Esophagus (tissue), 2 donors: ENCODE data around the gene APOL1. TPM values are rescaled to one million over a fixed set of nuclear protein-coding genes. Genes with fewer than 3 reads are reported as not detected.

Experiments
- H3K27ac ChIP-seq, 2 donors: one replicate each; pipeline ENCODE4 v1.5.1; 2013; ENCODE audit warnings: low read depth in 2 of 2, mild to moderate bottlenecking in 2 of 2, inconsistent platforms in 1 of 2, low read length in 1 of 2, moderate library complexity in 1 of 2
- H3K27me3 ChIP-seq, 2 donors: one replicate each; pipeline ENCODE4 v1.6.1; 2013; ENCODE audit warnings: low read length in 2 of 2, control low read depth in 1 of 2, mild to moderate bottlenecking in 1 of 2; ENCODE audit not compliant: insufficient read depth in 2 of 2, control insufficient read depth in 1 of 2
- H3K36me3 ChIP-seq, 2 donors: one replicate each; pipeline ENCODE4 v1.6.1; 2013; ENCODE audit warnings: low read length in 1 of 2; ENCODE audit not compliant: control insufficient read depth in 2 of 2, insufficient read depth in 2 of 2
- H3K4me1 ChIP-seq, 2 donors: one replicate each; pipeline ENCODE4 v1.6.1; 2013; ENCODE audit warnings: low read length in 1 of 2; ENCODE audit not compliant: control insufficient read depth in 2 of 2, insufficient read depth in 2 of 2
- H3K4me3 ChIP-seq, 2 donors: one replicate each; pipeline ENCODE4 v1.5.1; 2013; ENCODE audit warnings: low read length in 2 of 2, mild to moderate bottlenecking in 2 of 2, low read depth in 1 of 2, moderate library complexity in 1 of 2
- H3K9me3 ChIP-seq, 2 donors: one replicate each; pipeline ENCODE4 v1.6.1; 2013; ENCODE audit warnings: mild to moderate bottlenecking in 2 of 2, low read depth in 1 of 2, low read length in 1 of 2, moderate library complexity in 1 of 2; ENCODE audit not compliant: control insufficient read depth in 2 of 2, insufficient read depth in 1 of 2
- WGBS, 2 donors: extraction: QIAGEN DNeasy Blood & Tissue Kit; methylation state at CpG; one replicate each; pipeline ENCODE4 v1.1.7; 2013; 5-methylcytosine and 5-hydroxymethylcytosine counted together
- polyA plus RNA-seq, 2 donors: library from polyadenylated mRNA; stranded (reverse); fragments of 200-250 nt; gene quantifications; one replicate each; pipeline ENCODE4 v1.2.3, GENCODE V29; 2013
- donor health status: healthy with polysubstance abuse.
- donor health status: Bipolar disorder and iron deficiency.

Gene APOL1
- polyA plus RNA-seq, 2 donors: 9.8 to 10.5 TPM

- 81 to 82% methylated on average over 13 of the region's 13 CpGs for WGBS, 2 donors
- H3K27ac ChIP-seq: no peak overlapping the region
- no peak overlapping the region for H3K4me3 ChIP-seq
- peaks cover 7 to 36% of the 10 kb centered on the region in 2 donors for H3K36me3 ChIP-seq
- H3K4me1 ChIP-seq: peaks cover 4 to 12% of the 10 kb centered on the region in 2 donors
- no peaks in the 10 kb centered on the region for H3K9me3 ChIP-seq
- no peaks in the 10 kb centered on the region for H3K27me3 ChIP-seq
Observed at GRCh38 chr22:36232715-36233401, 20.1 kb upstream of the APOL1 start.

GRCh38 chr22:36233796-36234195, 19.1 kb upstream of the APOL1 start:
- Histone ChIP-seq H3K4me1 (peaks cover 11 to 12% of the 10 kb centered on the region in 2 donors), H3K27ac (no peak overlapping the region), H3K27me3 (no peaks in the 10 kb centered on the region), H3K4me3 (no peak overlapping the region), H3K9me3 (no peaks in the 10 kb centered on the region), H3K36me3 (peaks cover 4 to 29% of the 10 kb centered on the region in 2 donors)
- 86 to 92% methylated on average over 7 of the region's 7 CpGs for WGBS, 2 donors

- 68 to 75% methylated on average over 2 of the region's 2 CpGs for WGBS, 2 donors
- Histone ChIP-seq H3K36me3 (peaks cover 4 to 26% of the 10 kb centered on the region in 2 donors), H3K27ac (no peak overlapping the region), H3K4me3 (no peak overlapping the region), H3K9me3 (no peaks in the 10 kb centered on the region), H3K4me1 (peaks cover 11 to 12% of the 10 kb centered on the region in 2 donors), H3K27me3 (no peaks in the 10 kb centered on the region)
Observed at GRCh38 chr22:36234213-36234612, 18.7 kb upstream of the APOL1 start.

GRCh38 chr22:36234919-36235318, 18.0 kb upstream of the APOL1 start:
- Histone ChIP-seq H3K4me1 (peaks cover 12 to 14% of the 10 kb centered on the region in 2 donors), H3K27me3 (no peaks in the 10 kb centered on the region), H3K9me3 (no peaks in the 10 kb centered on the region), H3K27ac (no peak overlapping the region), H3K36me3 (peaks cover 4 to 26% of the 10 kb centered on the region in 2 donors), H3K4me3 (no peak overlapping the region)
- WGBS, 2 donors: 51 to 58% methylated on average over 2 of the region's 2 CpGs

GRCh38 chr22:36235585-36235984, 17.3 kb upstream of the APOL1 start:
- WGBS, 2 donors: 83 to 88% methylated on average over 3 of the region's 3 CpGs
- no peaks in the 10 kb centered on the region for H3K9me3 ChIP-seq
- no peak overlapping the region for H3K4me3 ChIP-seq
- H3K27ac ChIP-seq: no peak overlapping the region
- no peaks in the 10 kb centered on the region for H3K27me3 ChIP-seq
- H3K36me3 ChIP-seq: peaks cover 4 to 22% of the 10 kb centered on the region in 2 donors
- H3K4me1 ChIP-seq: peaks cover 12 to 14% of the 10 kb centered on the region in 2 donors

- no peaks in the 10 kb centered on the region for H3K27me3 ChIP-seq
- peaks cover 12 to 14% of the 10 kb centered on the region in 2 donors for H3K4me1 ChIP-seq
- H3K36me3 ChIP-seq: peaks cover 0 to 17% of the 10 kb centered on the region in 2 donors
- peak overlapping the region in 1 of 2 donors; percentile 33 for H3K27ac ChIP-seq
- H3K9me3 ChIP-seq: no peaks in the 10 kb centered on the region
- 77 to 78% methylated on average over 14 of the region's 14 CpGs for WGBS, 2 donors
- no peak overlapping the region for H3K4me3 ChIP-seq
Observed at GRCh38 chr22:36236388-36237319, 16.3 kb upstream of the APOL1 start.

- peak overlapping the region; percentile 12 to 80 for H3K4me3 ChIP-seq
- H3K27ac ChIP-seq: peak overlapping the region; percentile 59 to 75
- H3K4me1 ChIP-seq: peaks cover 12 to 14% of the 10 kb centered on the region in 2 donors
- no peaks in the 10 kb centered on the region for H3K27me3 ChIP-seq
- H3K9me3 ChIP-seq: no peaks in the 10 kb centered on the region
- peaks cover 0 to 13% of the 10 kb centered on the region in 2 donors for H3K36me3 ChIP-seq
- 58 to 64% methylated on average over 12 of the region's 12 CpGs for WGBS, 2 donors
Observed at GRCh38 chr22:36237462-36238372, 15.2 kb upstream of the APOL1 start.

- Histone ChIP-seq H3K4me3 (peak overlapping the region; percentile 56 to 80), H3K9me3 (no peaks in the 10 kb centered on the region), H3K27ac (peak overlapping the region; percentile 77 to 92), H3K4me1 (peaks cover 12 to 14% of the 10 kb centered on the region in 2 donors), H3K36me3 (peaks cover 0 to 6% of the 10 kb centered on the region in 2 donors), H3K27me3 (no peaks in the 10 kb centered on the region)
- WGBS, 2 donors: 3% methylated on average over 5 of the region's 5 CpGs
Observed at GRCh38 chr22:36238373-36239149, 14.4 kb upstream of the APOL1 start.
